Renal cortex interstitium (tissue), 15 donors: ENCODE results near the gene EFTUD2. TPM values are rescaled to one million over a fixed set of nuclear protein-coding genes. Genes with fewer than 3 reads are reported as not detected.
"Not testable (repeated sequence)": the region's sequence is repeated elsewhere in the genome, so short reads cannot be mapped to it uniquely, and the experiment has no call there.

Source experiments
- DNase-seq, 11 donors: peaks; one replicate each; pipeline ENCODE4 v3.0.0-alpha.2; 2013; ENCODE audit warnings: low read depth in 9 of 11, low spot score in 4 of 11; ENCODE audit errors: extremely low read depth in 1 of 11
- long read RNA-seq, 16 experiments: transcript quantifications; one replicate each; lab custom pipeline, GENCODE V29; 2026
- polyA plus RNA-seq, 3 donors: library from polyadenylated mRNA; unstranded; fragments of 120-200 nt; gene quantifications; one replicate each; pipeline ENCODE4 v1.2.1, GENCODE V29; 2013; ENCODE audit not compliant: insufficient read length in 3 of 3

Gene EFTUD2
- polyA plus RNA-seq: 100 to 1,000 TPM in 2 of 3 donors, 10 to 100 TPM in 1; 94.0 to 129 (median 113) TPM
- long read RNA-seq, donor 1, full-length matches to known transcripts: 8 of 8 reads
- long read RNA-seq, donor 1, partial matches to known transcripts: 0 of 8 reads
- long read RNA-seq, donor 1, other reads (novel, unspliced or antisense): 0 of 8 reads
- long read RNA-seq, donor 2, full-length matches to known transcripts: 10 of 10 reads
- long read RNA-seq, donor 2, partial matches to known transcripts: 0 of 10 reads
- long read RNA-seq, donor 2, other reads (novel, unspliced or antisense): 0 of 10 reads
- long read RNA-seq, donor 3, full-length matches to known transcripts: 11 of 11 reads
- long read RNA-seq, donor 3, partial matches to known transcripts: 0 of 11 reads
- long read RNA-seq, donor 3, other reads (novel, unspliced or antisense): 0 of 11 reads
- long read RNA-seq, donor 4, full-length matches to known transcripts: 3 of 3 reads
- long read RNA-seq, donor 4, partial matches to known transcripts: 0 of 3 reads
- long read RNA-seq, donor 4, other reads (novel, unspliced or antisense): 0 of 3 reads
- long read RNA-seq, donor 5: 0 reads
- long read RNA-seq, donor 6, full-length matches to known transcripts: 8 of 8 reads
- long read RNA-seq, donor 6, partial matches to known transcripts: 0 of 8 reads
- long read RNA-seq, donor 6, other reads (novel, unspliced or antisense): 0 of 8 reads
- long read RNA-seq, donor 7, full-length matches to known transcripts: 7 of 7 reads
- long read RNA-seq, donor 7, partial matches to known transcripts: 0 of 7 reads
- long read RNA-seq, donor 7, other reads (novel, unspliced or antisense): 0 of 7 reads
- long read RNA-seq, donor 8: 0 reads
- long read RNA-seq, donor 9, full-length matches to known transcripts: 5 of 5 reads
- long read RNA-seq, donor 9, partial matches to known transcripts: 0 of 5 reads
- long read RNA-seq, donor 9, other reads (novel, unspliced or antisense): 0 of 5 reads
- long read RNA-seq, donor 10, full-length matches to known transcripts: 10 of 10 reads
- long read RNA-seq, donor 10, partial matches to known transcripts: 0 of 10 reads
- long read RNA-seq, donor 10, other reads (novel, unspliced or antisense): 0 of 10 reads
- long read RNA-seq, donor 11, full-length matches to known transcripts: 7 of 7 reads
- long read RNA-seq, donor 11, partial matches to known transcripts: 0 of 7 reads
- long read RNA-seq, donor 11, other reads (novel, unspliced or antisense): 0 of 7 reads
- long read RNA-seq, donor 12, full-length matches to known transcripts: 1 of 1 reads
- long read RNA-seq, donor 12, partial matches to known transcripts: 0 of 1 reads
- long read RNA-seq, donor 12, other reads (novel, unspliced or antisense): 0 of 1 reads
- long read RNA-seq, donor 13: 0 reads
- long read RNA-seq, donor 14, full-length matches to known transcripts: 9 of 9 reads
- long read RNA-seq, donor 14, partial matches to known transcripts: 0 of 9 reads
- long read RNA-seq, donor 14, other reads (novel, unspliced or antisense): 0 of 9 reads
- long read RNA-seq, donor 15, full-length matches to known transcripts: 3 of 3 reads
- long read RNA-seq, donor 15, partial matches to known transcripts: 0 of 3 reads
- long read RNA-seq, donor 15, other reads (novel, unspliced or antisense): 0 of 3 reads
- long read RNA-seq, donor 16, full-length matches to known transcripts: 21 of 46 reads
- long read RNA-seq, donor 16, partial matches to known transcripts: 17 of 46 reads
- long read RNA-seq, donor 16, other reads (novel, unspliced or antisense): 8 of 46 reads

DNA sequence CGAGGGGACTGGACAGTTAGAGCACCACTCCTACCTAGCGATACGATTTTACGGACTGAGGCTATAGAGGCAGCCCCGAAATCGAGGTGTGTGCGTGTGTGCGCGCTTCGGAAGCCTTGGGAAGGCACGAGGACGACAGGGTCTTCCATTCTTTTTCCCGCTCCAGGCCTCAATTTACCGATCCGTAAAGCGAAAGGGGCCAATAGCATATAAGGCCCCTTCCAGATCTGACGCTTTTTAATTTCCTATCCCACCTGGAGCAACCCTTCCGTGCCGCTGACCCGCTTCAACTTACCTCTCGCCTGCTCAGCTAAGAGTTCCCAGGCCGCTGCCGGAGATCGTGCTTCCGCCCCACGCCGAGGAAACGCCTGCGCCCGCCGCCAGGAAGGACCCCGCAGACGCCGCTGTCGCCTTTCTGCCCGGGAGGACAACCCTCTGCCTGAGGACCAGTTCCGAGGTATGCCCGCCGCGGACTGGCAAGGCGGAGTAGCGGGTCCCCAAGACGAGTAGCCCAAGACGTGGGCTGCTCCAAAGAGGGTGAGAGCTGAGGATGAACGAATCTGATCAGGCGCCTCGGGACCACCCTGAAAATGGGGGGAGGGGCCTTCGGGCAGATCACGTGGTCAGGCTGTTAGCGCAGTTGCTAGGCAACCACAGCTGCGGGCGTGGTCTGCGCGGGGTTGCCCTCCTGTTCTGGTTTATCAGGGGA is at the start of gene EFTUD2:
Gene EFTUD2, minus strand, starts transcription at position 372 of the 709 bp plus-strand sequence. CDS start 4,924 bp downstream, outside the sequence.
- peak; percentile 75 to 94 (median 88) for DNase-seq

DNA sequence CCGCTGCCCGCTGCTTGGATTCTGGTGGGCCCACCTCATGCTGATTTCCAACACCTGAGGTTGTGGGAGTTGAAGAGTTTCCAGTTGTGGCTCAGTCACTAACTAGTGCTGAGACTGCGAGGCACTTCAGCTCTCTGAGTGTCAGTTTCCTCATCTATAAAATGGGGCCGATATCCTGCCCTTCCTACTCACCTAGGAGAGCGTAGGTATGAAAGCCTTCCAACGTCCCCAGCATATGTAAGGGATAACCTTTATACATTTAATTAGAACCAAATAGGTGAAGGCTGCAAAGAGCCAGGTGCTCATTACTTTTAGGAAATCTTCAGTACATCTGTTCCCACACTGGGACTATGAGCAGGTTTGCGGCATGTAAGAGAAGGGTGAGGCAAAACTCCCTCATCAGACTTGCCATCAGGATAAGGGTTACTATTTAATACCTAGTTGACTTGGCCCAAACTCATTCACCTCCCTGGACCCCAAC is 49.1 kb upstream of the EFTUD2 start:
- DNase-seq: no peak

DNA sequence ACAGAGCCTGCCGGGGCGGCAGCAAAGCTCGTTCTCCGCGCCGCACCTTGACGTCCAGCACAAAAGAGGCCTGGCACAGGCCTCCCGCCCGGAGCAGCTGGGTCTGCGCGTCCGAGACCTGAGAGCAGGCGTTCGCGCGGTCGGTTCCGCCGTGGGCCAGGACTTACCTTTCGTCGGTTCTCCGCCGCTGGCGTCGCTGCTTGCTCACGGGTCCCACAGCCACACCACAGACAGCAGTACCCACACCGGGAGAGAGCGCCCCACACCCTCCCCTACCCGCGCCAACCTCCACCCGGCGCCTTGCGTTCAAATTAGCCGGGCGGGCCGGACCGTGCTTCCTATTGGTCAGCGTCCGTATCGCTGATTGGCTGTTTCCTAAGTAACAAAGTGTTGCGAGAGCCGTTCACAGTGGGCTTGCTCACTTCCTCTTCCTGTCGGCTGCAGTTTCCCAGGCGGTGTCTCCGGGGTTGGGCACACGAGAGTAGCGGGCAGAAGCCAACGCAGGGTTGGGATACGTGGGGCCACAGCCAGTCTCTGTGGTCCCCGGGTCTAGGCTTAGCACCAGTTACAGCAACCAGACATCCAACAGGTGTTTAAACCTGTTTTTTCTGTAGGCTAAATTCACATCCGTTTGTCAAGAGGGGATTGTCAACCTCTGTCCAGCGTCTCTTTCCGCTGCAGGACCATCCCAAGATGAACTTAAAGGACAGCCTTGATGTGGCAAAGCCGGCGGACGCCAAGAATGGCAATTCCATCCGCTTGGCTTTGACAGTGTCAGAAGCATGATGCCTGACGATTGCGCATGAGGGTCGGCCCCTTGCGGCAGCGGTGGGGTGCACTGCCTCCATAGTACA is 48.4 kb upstream of the EFTUD2 start, which contains the start of gene KIF18B:
Gene KIF18B, minus strand, starts transcription at position 313 of the 854 bp plus-strand sequence. CDS start 11,429 bp downstream, outside the sequence.
- peak; percentile 77 to 93 (median 87) for DNase-seq

DNA sequence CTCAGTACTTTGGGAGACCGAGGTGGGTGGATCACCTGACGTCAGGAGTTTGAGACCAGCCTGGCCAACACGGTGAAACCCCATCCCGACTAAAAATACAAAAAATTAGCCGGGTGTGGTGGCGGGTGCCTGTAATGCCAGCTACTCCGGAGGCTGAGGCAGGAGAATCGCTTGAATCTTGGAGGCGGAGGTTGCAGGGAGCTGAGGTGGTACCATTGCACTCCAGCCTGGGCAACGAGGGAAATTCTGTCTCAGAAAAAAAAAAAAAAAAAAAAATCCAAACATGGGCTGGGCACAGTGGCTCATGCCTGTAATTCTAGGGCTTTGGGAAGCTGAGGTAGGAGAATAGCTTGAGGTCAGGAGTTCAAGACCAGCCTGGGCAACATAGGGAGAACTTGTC is 46.4 kb upstream of the EFTUD2 start:
- DNase-seq: not testable (repeated sequence)

DNA sequence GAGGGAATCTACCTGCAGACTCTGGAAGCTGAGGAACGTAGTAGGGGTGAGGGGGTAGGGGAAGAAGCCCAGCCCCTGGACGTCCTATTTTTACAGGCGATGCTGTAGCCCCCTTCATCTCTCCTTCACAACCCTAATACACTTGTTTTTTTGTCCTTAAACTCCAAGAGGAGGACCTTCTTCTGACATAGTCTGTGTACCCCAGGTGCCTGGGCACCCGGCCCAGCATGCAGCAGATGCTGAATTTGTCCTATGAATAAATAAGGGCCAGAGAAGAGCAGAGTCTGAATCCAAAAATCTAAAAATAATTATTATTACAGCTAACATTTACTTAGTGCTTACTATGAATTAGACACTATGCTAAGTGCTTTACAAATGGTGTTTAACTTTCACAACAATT is 43.2 kb upstream of the EFTUD2 start:
- no peak for DNase-seq

DNA sequence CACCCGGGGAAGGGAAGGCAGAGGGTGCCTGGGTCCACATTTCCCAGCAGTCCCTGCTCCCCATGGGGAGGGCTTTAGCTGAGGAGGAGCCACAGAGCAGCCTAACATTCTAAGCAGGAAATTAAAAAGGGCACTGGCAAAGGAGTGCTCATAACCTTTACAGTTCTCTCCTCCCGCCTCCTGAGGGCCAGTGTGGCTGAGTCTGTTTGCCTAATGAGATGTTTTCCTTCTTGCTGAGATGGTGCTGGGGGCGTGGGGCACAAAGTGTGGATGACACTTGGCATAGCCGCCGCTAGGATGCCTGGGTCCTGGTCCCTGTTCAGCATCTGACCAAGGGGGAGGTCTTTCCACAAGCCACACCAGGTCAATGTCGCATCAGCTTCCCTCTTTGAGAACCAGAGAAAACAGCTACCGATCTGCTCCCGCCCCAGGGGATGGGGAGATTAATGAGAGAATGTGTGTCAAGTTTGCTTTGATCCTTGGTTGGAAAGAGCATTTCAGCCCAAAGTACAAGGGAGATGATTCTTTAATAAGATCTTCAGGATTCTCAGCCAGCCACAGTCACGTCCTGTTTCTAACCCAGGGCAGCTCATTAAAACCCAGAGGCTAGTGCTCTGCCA is 42.6 kb upstream of the EFTUD2 start:
- DNase-seq: no peak

DNA sequence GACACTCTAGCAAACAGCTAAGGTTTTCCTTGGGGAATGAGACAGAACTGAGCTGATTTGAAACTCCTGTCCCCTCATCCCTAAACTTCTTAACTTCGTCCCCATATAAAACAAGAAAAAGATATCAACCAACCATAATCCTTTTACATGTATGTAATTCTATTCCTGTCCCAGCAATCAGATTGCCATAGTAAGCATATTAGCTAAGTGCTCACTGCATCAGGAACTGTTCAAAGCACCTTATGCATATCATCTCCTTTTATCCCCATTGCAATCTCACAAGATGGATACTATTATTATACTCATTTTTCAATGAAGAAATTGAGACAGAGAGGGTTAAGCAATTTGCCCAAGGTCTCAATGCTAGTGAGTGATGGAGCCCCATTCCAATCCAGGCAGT is 41.5 kb upstream of the EFTUD2 start:
- no peak for DNase-seq

DNA sequence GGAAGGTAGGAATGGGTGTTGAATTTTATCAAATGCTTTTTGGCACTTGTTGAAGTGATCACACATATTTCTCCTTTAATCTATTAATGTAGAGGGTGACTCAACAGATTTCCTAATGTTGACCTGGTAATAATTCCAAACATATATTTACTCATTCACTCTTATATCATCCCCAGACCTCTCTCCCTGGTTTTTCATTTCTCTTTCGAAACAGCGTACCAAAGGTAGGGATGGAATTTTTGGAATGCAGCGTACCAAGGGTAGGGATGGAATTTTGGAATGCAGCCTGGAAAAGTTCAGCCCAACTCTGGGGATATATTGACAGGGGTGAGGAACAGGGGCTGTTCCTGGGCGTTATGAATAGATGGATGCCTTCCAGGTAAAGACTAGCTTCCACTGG is 41.1 kb upstream of the EFTUD2 start:
- DNase-seq: no peak

DNA sequence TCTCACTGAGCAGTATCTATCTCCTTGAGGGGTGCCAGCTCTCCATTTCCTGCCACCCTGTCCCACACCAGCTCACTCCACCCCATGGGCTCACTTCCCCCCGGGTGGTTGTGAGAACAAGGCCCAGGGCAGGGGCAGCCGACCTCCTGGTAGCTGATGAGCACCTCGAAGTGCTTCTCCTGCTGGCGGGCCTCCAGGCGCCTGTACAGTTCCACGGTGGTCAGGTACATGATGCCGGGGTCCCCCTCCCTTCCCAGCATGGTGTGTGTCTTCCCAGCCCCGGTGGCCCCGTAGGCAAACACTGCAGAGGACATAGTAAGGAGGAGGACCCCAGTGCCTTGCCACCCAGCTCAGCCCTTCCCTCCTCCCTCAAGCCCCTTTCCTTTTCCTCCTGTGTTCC is 35.9 kb upstream of the EFTUD2 start:
- DNase-seq: no peak

DNA sequence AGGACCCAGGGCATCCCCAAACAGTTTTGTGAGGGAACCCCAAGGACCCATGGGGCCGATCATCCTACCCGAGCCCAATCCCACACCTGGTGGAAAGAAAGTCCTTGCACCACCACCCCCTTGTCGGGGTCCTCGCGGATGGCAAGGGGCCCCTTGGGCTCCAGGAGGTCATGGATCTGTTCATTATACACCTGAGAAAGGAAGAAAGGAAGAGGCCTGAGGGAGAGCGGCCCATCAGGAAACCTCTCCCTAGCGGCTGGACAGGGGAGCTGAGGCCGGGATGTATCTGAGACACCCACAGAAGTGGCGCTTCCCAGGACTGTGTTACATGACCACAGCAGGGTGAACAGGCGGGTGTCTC is 35.5 kb upstream of the EFTUD2 start:
- DNase-seq: no peak

DNA sequence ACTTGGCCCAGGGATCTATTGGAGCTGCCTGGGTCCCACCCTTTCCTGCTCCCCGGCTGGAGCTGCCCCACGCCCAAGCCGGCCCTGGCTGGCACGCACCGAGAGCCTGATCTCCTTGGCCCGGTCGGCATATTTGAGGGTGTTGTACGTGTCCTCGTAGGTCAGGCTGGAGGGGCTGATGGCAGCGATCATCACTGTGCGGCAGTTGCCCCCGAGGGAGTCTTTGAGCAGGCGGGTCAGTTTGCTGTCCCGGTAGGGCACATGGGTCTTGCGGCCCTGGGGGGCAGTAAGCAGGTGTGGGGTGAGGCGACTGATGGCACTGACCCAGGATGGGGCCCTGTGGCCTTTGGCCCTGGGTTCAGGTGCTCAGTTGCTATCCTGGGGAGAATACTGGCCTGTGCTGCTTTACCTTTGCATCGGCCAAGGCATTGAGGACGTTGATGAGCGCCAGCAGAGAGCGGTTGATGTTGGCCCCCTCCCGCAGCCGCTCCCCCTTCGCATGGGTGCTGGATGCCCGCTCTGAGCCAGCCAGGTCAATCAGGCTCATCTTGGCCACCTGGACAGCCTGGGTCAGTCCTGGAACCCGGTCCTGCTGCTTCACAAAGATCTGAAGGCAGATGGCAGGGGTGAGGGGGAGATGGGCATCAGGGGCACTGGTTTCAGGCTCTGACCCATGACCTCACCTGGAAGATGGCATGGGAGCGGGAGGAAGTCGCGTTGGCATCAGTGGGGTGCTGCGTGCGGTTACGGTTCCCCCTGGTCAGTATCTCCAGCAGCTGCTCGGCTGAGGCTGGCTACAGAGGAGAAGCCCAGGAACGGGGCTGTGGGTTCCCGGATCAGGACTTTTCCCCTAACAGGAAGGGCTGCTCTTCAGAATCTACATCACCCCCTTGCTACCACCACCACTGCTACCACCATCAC is 34.8 kb upstream of the EFTUD2 start:
- no peak for DNase-seq

DNA sequence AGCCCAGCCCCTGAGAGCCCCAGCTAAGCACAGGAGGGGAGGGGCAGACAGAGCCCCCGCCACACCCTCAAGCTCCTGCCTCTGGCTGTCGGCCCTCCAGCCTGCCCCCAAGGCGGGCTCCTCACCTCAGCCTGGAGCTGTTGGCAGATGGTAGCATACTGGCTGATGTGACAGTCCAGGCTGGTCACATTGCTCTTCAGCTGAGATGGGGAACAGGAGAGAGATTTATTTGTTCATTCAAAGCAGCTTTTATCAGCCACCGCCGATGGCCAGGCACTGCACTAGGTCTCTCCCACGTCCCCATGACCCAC is 33.5 kb upstream of the EFTUD2 start:
- DNase-seq: no peak

DNA sequence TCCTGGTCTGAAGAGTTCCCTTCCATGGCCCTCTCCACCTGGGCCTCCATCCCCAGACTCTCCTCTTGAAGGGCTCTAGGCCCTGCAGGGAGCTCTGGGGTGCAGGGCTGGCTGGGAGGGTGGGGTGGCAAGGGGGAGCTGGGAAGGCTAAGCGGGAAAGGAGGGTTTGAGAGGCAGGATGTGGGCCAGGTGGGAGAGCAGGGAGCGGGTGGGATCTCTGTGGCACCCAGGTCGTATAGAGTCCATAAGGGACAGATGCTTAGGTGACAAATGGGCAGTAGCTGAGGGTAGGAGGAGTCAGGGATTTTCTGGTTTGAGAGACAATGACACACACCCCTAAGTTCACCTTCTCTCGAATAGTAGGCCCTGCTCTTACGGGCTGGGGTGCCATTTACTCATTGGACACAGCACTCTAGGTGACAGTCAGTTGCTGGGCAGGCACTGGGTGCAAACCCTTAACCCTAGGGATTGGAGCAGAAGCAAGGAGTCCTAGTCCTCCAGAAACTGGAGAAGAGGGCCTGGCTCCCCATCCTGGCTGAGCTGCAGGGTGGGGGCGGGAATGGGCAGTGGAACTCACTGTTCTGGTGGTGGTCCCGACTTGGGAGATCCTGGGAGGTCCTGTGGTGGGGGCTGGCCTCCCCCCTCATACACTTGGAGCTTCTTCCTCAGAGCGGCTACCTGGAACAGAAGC is 33.0 kb upstream of the EFTUD2 start:
- DNase-seq: no peak

DNA sequence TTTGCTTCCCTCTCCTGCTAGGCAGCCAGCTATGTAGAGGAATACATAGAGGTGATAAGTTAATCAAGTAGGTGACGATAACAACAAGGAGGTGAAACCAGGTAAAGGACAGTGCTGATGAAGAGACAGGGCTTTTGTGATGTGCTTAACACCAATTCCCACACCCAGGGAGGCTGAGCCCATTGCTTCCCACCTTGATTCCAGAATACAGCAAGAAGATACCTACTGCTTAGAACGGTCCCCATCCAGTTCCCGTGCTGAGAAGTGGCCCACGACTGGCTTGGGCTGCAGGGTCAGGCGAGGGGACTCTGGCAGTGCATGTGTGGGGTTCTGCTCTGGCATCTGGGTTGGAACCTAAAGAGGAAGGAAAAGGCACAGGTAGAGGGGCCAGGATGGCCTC is 32.1 kb upstream of the EFTUD2 start:
- no peak for DNase-seq

DNA sequence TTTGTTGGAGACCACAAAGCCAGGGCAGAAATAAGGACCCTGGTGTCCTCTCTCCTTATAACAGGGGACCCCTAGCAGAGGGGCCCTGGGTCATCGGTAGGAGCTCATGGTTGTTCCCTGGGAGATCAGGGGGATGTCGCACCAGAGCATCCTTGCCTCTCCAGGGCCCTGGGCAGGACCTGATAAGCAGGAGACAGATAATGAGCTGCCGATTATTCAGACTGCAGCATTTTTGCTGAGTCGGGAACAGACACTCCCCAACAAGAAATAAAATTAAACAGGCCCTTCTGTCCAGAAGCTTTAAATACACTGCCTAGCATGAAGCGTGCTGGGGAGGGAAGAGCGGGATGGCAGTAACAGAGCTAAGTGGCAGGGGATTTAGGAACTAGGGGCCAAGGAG is 31.4 kb upstream of the EFTUD2 start:
- DNase-seq: no peak
